DND-41 (cell line): ENCODE data around the gene METTL17.
"Not testable (repeated sequence)": the region's sequence is repeated elsewhere in the genome, so short reads cannot be mapped to it uniquely, and the experiment has no call there.

ENCODE experiments used
- ATAC-seq: fragments of 200-7000 bp; cut with Tn5 transposase; 3 replicates; pipeline ENCODE4 v1.9.1; 2021; ENCODE audit warnings: low read depth; ENCODE audit not compliant: insufficient read depth
- DNase-seq: peaks from one replicate; pipeline ENCODE4 v3.0.0-alpha.2; 2020
- H2AFZ ChIP-seq: 2 replicates; pipeline ENCODE4 v1.6.0; 2012; ENCODE audit warnings: low read depth, low read length
- H3K27ac ChIP-seq: 2 replicates; pipeline ENCODE4 v1.5.1; 2012; ENCODE audit warnings: low read length, inconsistent platforms
- H3K27me3 ChIP-seq: fragments of 200-600 bp; sonication (generic); 2 replicates; pipeline ENCODE4 v1.6.0; 2012; ENCODE audit warnings: low read length, mild to moderate bottlenecking, inconsistent platforms; ENCODE audit not compliant: insufficient read depth, poor library complexity
- H3K36me3 ChIP-seq: 2 replicates; pipeline ENCODE4 v1.5.1; 2012; ENCODE audit warnings: low read length, inconsistent platforms; ENCODE audit not compliant: insufficient read depth
- H3K4me1 ChIP-seq: 2 replicates; pipeline ENCODE4 v1.5.1; 2012; ENCODE audit warnings: mild to moderate bottlenecking, low read length; ENCODE audit not compliant: insufficient read depth
- H3K4me2 ChIP-seq: 2 replicates; pipeline ENCODE4 v1.6.0; 2012; ENCODE audit warnings: mild to moderate bottlenecking, moderate library complexity, low read length, inconsistent platforms; ENCODE audit not compliant: insufficient read depth
- H3K4me3 ChIP-seq, 2 experiments: fragments of 200-600 bp in 1 of 2; shearing (Covaris generic) in 1 of 2; 2 replicates each; pipeline ENCODE4 v1.5.1; 2012 to 2016; ENCODE audit warnings: inconsistent platforms in 2 of 2, low read length in 2 of 2, mild to moderate bottlenecking in 2 of 2, low read depth in 1 of 2, moderate library complexity in 1 of 2
- H3K79me2 ChIP-seq: 2 replicates; pipeline ENCODE4 v1.6.0; 2012; ENCODE audit warnings: low read length, inconsistent platforms; ENCODE audit not compliant: insufficient read depth
- H3K9ac ChIP-seq: 2 replicates; pipeline ENCODE4 v1.6.0; 2012; ENCODE audit warnings: low read depth, mild to moderate bottlenecking, inconsistent platforms, low read length, moderate library complexity
- H3K9me3 ChIP-seq: 2 replicates; pipeline ENCODE4 v1.5.1; 2012; ENCODE audit warnings: low read length, moderate library complexity, mild to moderate bottlenecking, inconsistent platforms; ENCODE audit not compliant: insufficient read depth, severe bottlenecking
- H4K20me1 ChIP-seq: 2 replicates; pipeline ENCODE4 v1.6.0; 2012; ENCODE audit warnings: low read length; ENCODE audit not compliant: insufficient read depth
- EZH2 ChIP-seq: IDR thresholded peaks from 3 replicates; pipeline ENCODE4 v1.6.1; 2012; ENCODE audit warnings: borderline replicate concordance, low read depth, mild to moderate bottlenecking, moderate library complexity, low read length, inconsistent platforms; ENCODE audit not compliant: severe bottlenecking
- TF ChIP-seq, protein P1 (sequence below): IDR thresholded peaks from 2 replicates; pipeline ENCODE4 v1.5.1; 2012; ENCODE audit warnings: borderline replicate concordance, low read length, moderate library complexity, mild to moderate bottlenecking; ENCODE audit not compliant: poor library complexity, severe bottlenecking; ENCODE audit errors: extremely low read depth

METTL17 gene, protein sequence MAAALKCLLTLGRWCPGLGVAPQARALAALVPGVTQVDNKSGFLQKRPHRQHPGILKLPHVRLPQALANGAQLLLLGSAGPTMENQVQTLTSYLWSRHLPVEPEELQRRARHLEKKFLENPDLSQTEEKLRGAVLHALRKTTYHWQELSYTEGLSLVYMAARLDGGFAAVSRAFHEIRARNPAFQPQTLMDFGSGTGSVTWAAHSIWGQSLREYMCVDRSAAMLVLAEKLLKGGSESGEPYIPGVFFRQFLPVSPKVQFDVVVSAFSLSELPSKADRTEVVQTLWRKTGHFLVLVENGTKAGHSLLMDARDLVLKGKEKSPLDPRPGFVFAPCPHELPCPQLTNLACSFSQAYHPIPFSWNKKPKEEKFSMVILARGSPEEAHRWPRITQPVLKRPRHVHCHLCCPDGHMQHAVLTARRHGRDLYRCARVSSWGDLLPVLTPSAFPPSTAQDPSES

DNA sequence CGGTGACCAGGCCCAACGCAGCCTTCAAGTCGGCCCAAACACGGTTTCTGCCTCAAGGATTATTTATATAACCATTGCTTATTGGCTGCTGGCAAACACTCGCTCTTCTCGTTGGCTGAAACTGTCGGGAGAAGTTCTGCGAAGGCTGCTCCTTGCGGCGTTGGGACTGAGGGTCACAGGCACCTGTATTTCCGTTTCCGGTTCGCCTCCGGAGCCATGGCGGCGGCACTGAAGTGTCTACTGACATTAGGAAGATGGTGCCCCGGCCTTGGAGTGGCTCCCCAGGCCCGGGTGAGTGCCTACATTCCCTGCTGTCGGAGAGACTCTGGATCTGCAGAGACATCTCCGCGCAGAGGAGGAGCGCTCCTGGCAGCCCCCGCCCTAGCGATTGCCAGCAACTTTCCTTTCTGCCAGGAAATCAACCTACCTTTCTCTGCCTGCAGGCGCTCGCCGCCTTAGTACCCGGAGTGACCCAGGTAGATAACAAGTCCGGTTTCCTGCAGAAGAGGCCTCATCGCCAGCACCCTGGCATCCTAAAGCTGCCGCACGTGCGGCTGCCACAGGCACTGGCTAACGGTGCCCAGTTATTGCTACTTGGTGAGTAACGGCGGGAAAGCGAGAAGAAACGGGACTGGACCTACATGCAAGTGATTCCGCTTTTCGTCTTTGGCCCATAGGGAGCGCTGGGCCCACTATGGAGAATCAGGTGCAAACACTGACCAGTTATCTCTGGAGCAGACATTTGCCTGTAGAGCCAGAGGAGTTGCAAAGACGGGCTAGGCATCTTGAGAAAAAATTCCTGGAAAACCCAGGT, at the start of gene METTL17:
Gene METTL17, plus strand, starts transcription at position 194 of the 814 bp plus-strand sequence. Its CDS starts 23 bp downstream, at position 217.
- Histone ChIP-seq H3K79me2 (peaks cover 34% of the 10 kb centered on the region), H3K4me2 (peak within 1 kb of the TSS; percentile 97), H2AFZ (peak within 1 kb of the TSS; percentile 80), H3K4me1 (peaks cover 33% of the 10 kb centered on the region), H3K27me3 (no peaks in the 10 kb centered on the region), H3K9ac (peak within 1 kb of the TSS; percentile 71), H4K20me1 (no peaks in the 10 kb centered on the region; the same call in 1 of the 2 replicates), H3K36me3 (peaks cover 36% of the 10 kb centered on the region), H3K9me3 (no peaks in the 10 kb centered on the region), H3K27ac (peak within 1 kb of the TSS; percentile 93), H3K4me3 (peak within 1 kb of the TSS; percentile 58 to 76)
- ATAC-seq: peak; percentile 93
- peak; percentile 95 for DNase-seq
- TF ChIP-seq, protein P1, sequence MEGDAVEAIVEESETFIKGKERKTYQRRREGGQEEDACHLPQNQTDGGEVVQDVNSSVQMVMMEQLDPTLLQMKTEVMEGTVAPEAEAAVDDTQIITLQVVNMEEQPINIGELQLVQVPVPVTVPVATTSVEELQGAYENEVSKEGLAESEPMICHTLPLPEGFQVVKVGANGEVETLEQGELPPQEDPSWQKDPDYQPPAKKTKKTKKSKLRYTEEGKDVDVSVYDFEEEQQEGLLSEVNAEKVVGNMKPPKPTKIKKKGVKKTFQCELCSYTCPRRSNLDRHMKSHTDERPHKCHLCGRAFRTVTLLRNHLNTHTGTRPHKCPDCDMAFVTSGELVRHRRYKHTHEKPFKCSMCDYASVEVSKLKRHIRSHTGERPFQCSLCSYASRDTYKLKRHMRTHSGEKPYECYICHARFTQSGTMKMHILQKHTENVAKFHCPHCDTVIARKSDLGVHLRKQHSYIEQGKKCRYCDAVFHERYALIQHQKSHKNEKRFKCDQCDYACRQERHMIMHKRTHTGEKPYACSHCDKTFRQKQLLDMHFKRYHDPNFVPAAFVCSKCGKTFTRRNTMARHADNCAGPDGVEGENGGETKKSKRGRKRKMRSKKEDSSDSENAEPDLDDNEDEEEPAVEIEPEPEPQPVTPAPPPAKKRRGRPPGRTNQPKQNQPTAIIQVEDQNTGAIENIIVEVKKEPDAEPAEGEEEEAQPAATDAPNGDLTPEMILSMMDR: peak; percentile 22
- no peak for TF ChIP-seq EZH2

DNA sequence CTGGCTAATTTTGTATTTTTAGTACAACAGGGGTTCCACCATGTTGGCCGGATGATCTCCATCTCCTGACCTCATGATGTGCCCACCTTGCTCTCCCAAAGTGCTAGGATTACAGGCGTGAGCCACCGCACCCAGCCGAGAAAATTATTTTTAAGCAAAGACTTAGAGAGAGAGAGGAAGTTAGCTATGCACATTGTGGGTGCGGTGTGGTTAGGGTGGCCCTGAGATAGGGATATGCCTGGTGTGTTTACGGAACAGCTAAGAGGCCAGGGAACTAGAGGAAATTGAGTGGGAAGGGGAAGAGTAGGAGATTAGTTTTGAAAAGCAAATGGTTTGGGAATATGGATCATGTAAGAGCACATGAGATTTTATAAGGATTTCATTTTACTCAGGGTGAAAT, 44.6 kb upstream of the METTL17 start:
- not testable (repeated sequence) for DNase-seq, H3K9ac ChIP-seq, H3K27ac ChIP-seq, H3K79me2 ChIP-seq, H3K27me3 ChIP-seq, H2AFZ ChIP-seq, H3K4me3 ChIP-seq, ATAC-seq, H3K36me3 ChIP-seq, H4K20me1 ChIP-seq, H3K4me2 ChIP-seq, H3K4me1 ChIP-seq, H3K9me3 ChIP-seq

DNA sequence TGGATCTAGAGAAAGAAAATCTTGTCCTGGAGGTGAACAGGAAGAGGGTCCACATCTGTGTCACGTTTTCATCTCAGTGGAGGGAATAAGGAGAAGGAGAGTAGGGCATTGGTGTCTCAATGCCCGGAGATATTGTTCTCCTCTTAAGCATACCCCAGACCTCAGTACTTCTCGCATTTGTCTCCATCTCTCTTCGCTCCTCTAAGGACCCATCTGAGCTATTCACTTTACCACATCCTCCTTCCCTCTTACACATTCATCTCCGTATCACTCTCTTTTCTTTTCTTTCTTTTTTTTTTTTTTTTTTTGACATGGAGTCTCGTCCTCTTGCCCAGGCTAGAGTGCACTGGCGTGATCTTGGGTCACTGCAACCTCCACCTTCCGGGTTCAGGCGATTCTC, 43.1 kb upstream of the METTL17 start:
- not testable (repeated sequence) for H2AFZ ChIP-seq, DNase-seq, H3K27ac ChIP-seq, H3K4me3 ChIP-seq, H3K9me3 ChIP-seq, H3K4me2 ChIP-seq, H3K9ac ChIP-seq, H3K27me3 ChIP-seq, H3K79me2 ChIP-seq, H3K36me3 ChIP-seq, H4K20me1 ChIP-seq, H3K4me1 ChIP-seq
- peak; percentile 69; the same call in 2 of the 3 replicates for ATAC-seq

DNA sequence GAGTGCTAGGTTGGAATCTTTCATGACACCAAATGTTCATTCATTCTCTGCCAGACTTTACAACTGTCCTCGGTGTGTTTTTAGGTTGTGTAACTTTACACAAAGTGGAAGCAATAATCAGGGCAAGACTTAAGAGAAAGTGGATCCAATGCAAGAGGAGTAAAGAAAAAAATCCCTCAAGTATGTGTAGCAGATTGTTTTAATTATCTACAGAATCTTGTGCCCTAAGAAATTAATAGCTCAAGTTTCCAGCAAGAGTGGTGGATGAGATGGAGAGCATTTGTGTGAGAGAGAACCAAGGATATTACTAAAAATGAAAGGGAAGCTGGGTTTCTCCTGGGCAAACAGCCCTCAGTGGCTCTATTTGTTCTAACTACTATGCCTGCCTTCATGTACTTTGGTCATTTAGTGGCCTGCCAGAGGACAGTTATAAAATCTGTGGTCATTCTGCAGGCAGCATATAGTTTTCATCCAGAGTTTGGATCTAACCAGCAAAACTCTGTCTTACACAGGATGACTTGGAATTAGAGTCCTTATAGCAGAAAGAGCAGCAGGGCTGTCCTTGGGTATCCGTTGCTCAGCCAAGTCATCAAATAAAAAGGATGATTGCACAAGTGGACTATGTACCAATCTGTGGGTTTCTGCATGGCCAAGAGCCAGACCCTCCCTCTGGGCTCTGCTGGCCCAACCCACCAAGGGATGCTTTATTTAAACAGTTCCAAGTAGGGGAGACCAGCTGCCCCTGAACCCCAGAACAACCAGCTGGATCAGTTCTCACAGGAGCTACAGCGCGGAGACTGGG, 34.8 kb upstream of the METTL17 start, which contains the start of gene RNASE2:
Gene RNASE2, plus strand, starts transcription at position 752 of the 802 bp plus-strand sequence. CDS start 285 bp downstream, outside the sequence.
- not testable (repeated sequence) for H3K4me1 ChIP-seq, H4K20me1 ChIP-seq, H3K4me2 ChIP-seq, H3K27ac ChIP-seq, H3K79me2 ChIP-seq, H3K9me3 ChIP-seq, DNase-seq, H3K4me3 ChIP-seq, H3K27me3 ChIP-seq, H2AFZ ChIP-seq, ATAC-seq, H3K36me3 ChIP-seq, H3K9ac ChIP-seq

DNA sequence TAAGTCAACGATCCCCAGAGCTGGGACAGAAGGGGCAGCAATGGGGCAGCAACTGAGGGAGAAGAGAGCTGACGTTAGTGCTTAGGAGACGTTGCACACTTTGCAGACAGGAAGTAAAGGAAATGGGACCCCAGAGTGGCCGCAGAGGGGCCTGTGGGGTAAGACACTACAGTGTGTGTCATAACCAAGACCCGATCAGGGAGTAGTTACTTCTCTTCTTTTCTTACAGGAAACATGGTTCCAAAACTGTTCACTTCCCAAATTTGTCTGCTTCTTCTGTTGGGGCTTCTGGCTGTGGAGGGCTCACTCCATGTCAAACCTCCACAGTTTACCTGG, 34.3 kb upstream of the METTL17 start:
- H3K27ac ChIP-seq, H3K4me3 ChIP-seq, H4K20me1 ChIP-seq, H3K4me2 ChIP-seq, ATAC-seq, H3K9me3 ChIP-seq, H3K9ac ChIP-seq, H3K4me1 ChIP-seq, H3K27me3 ChIP-seq, H3K36me3 ChIP-seq, DNase-seq, H3K79me2 ChIP-seq, H2AFZ ChIP-seq: not testable (repeated sequence)
